HL-60 (cell line): Measurements from ENCODE around the gene STPG2.

Experiments used
- DNase-seq, 2 experiments: peaks; one replicate each; pipeline ENCODE4 v3.0.0-alpha.2; 2010 to 2020; ENCODE audit warnings: low read depth in 1 of 2, low spot score in 1 of 2
- H3K27ac ChIP-seq: fragments of 250-450 bp; sonication (Bioruptor Pico); replicated peaks from 2 replicates; pipeline ENCODE4 v1.5.1; 2020; ENCODE audit warnings: mild to moderate bottlenecking, moderate library complexity
- H3K27me3 ChIP-seq: fragments of 250-450 bp; sonication (Bioruptor Pico); 2 replicates; pipeline ENCODE4 v1.5.1; 2021; ENCODE audit warnings: mild to moderate bottlenecking, moderate library complexity; ENCODE audit not compliant: insufficient read depth, poor library complexity, severe bottlenecking
- H3K4me3 ChIP-seq: replicated peaks from 2 replicates; pipeline ENCODE4 v1.5.1; 2011; ENCODE audit warnings: mild to moderate bottlenecking, control low read depth, low read length; ENCODE audit not compliant: insufficient read depth
- GABPA ChIP-seq: IDR thresholded peaks from 2 replicates; pipeline ENCODE4 v1.6.1; 2012; ENCODE audit warnings: low read depth
- POLR2AphosphoS5 ChIP-seq: IDR thresholded peaks from 2 replicates; pipeline ENCODE4 v1.6.1; 2012; ENCODE audit warnings: low read depth
- SPI1 ChIP-seq: IDR thresholded peaks from 2 replicates; pipeline ENCODE4 v1.6.1; 2012; ENCODE audit warnings: low read depth, mild to moderate bottlenecking, borderline replicate concordance
- TF ChIP-seq, protein P1 (sequence below): IDR thresholded peaks from 2 replicates; pipeline ENCODE4 v1.6.1; 2012; ENCODE audit warnings: low read depth; ENCODE audit not compliant: insufficient replicate concordance
- TF ChIP-seq, protein P2 (sequence below): IDR thresholded peaks from one replicate; pipeline ENCODE4 v1.5.1; 2011; ENCODE audit warnings: low read length, control low read depth, inconsistent platforms; ENCODE audit not compliant: insufficient read depth

The STPG2 gene

GRCh38 chr4:97952763-97953162 is 190.5 kb downstream of the STPG2 start:
- no peak for DNase-seq
- no peak overlapping the region for H3K4me3 ChIP-seq
- TF ChIP-seq, protein P1, sequence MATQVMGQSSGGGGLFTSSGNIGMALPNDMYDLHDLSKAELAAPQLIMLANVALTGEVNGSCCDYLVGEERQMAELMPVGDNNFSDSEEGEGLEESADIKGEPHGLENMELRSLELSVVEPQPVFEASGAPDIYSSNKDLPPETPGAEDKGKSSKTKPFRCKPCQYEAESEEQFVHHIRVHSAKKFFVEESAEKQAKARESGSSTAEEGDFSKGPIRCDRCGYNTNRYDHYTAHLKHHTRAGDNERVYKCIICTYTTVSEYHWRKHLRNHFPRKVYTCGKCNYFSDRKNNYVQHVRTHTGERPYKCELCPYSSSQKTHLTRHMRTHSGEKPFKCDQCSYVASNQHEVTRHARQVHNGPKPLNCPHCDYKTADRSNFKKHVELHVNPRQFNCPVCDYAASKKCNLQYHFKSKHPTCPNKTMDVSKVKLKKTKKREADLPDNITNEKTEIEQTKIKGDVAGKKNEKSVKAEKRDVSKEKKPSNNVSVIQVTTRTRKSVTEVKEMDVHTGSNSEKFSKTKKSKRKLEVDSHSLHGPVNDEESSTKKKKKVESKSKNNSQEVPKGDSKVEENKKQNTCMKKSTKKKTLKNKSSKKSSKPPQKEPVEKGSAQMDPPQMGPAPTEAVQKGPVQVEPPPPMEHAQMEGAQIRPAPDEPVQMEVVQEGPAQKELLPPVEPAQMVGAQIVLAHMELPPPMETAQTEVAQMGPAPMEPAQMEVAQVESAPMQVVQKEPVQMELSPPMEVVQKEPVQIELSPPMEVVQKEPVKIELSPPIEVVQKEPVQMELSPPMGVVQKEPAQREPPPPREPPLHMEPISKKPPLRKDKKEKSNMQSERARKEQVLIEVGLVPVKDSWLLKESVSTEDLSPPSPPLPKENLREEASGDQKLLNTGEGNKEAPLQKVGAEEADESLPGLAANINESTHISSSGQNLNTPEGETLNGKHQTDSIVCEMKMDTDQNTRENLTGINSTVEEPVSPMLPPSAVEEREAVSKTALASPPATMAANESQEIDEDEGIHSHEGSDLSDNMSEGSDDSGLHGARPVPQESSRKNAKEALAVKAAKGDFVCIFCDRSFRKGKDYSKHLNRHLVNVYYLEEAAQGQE = no peak
- TF ChIP-seq POLR2AphosphoS5 = no peak
- TF ChIP-seq, protein P2, sequence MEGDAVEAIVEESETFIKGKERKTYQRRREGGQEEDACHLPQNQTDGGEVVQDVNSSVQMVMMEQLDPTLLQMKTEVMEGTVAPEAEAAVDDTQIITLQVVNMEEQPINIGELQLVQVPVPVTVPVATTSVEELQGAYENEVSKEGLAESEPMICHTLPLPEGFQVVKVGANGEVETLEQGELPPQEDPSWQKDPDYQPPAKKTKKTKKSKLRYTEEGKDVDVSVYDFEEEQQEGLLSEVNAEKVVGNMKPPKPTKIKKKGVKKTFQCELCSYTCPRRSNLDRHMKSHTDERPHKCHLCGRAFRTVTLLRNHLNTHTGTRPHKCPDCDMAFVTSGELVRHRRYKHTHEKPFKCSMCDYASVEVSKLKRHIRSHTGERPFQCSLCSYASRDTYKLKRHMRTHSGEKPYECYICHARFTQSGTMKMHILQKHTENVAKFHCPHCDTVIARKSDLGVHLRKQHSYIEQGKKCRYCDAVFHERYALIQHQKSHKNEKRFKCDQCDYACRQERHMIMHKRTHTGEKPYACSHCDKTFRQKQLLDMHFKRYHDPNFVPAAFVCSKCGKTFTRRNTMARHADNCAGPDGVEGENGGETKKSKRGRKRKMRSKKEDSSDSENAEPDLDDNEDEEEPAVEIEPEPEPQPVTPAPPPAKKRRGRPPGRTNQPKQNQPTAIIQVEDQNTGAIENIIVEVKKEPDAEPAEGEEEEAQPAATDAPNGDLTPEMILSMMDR = no peak
- no peak for TF ChIP-seq GABPA
- no peak for TF ChIP-seq SPI1
- H3K27me3 ChIP-seq = no peaks in the 10 kb centered on the region
- no peak overlapping the region for H3K27ac ChIP-seq

DNA sequence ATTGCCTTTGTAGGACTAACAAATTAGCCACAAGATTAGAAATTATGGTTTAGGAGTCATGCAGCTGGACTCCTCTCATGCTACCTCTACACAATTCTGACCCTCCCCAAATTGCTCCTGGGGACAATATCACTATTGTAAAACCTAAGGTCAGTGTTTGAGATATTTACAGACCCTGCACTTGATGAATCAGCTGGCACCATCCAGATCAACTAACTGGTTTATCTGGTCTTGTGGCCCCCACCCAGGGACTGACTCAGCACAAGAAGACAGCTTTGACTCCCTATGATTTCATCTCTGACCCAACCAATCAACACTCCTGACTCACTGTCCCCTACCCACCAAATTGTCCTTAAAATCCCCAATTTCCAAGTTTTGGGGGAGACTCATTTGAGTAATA is 192.4 kb downstream of the STPG2 start:
- no peak for DNase-seq
- TF ChIP-seq SPI1 (no peak), GABPA (no peak)
- Histone ChIP-seq H3K4me3 (no peak overlapping the region), H3K27ac (no peak overlapping the region), H3K27me3 (no peaks in the 10 kb centered on the region)

GRCh38 chr4:97942951-97943350 is 200.3 kb downstream of the STPG2 start:
- DNase-seq = no peak
- Histone ChIP-seq H3K27ac (no peak overlapping the region), H3K4me3 (no peak overlapping the region), H3K27me3 (no peaks in the 10 kb centered on the region)
- TF ChIP-seq SPI1 = no peak

GRCh38 chr4:97942137-97942536 is 201.1 kb downstream of the STPG2 start:
- DNase-seq = no peak

GRCh38 chr4:97938141-97938540 is 205.1 kb downstream of the STPG2 start:
- Histone ChIP-seq H3K27ac (no peak overlapping the region), H3K27me3 (no peaks in the 10 kb centered on the region), H3K4me3 (no peak overlapping the region)
- TF ChIP-seq GABPA (no peak), SPI1 (no peak), POLR2AphosphoS5 (no peak)
- TF ChIP-seq, protein P1 = no peak
- DNase-seq = no peak

More at GRCh38 chr4:97942137-97942536, 201.1 kb downstream of the STPG2 start:
- H3K4me3 ChIP-seq = no peak overlapping the region
- no peaks in the 10 kb centered on the region for H3K27me3 ChIP-seq
- TF ChIP-seq POLR2AphosphoS5 (no peak), SPI1 (no peak)
- TF ChIP-seq, protein P2 = no peak
- no peak overlapping the region for H3K27ac ChIP-seq
